ENCODE results near the gene SCRN3. TPM values are rescaled to one million over a fixed set of nuclear protein-coding genes. Genes with fewer than 3 reads are reported as not detected.
"Not testable (repeated sequence)": the region's sequence is repeated elsewhere in the genome, so short reads cannot be mapped to it uniquely, and the experiment has no call there.

Gene SCRN3
- total RNA-seq, 2 experiments from 2014 or later, result 7.6 to 7.9 TPM

GRCh38 chr2:174399171-174399570 is 3.6 kb downstream of the SCRN3 start:
- no peaks in the 10 kb centered on the region for H3K9me3 Mint-ChIP-seq
- Histone ChIP-seq H3K4me1 (ENCODE audit: insufficient read depth, low read length) (peaks cover 9% of the 10 kb centered on the region), H3K27ac (ENCODE audit: low read depth in 1 of 2, low read length in 2 of 2) (no peak overlapping the region), H3K36me3 (ENCODE audit: insufficient read depth, low read length) (peaks cover 36% of the 10 kb centered on the region), H3K4me3 (ENCODE audit: low read length) (no peak overlapping the region), H3K9me3 (ENCODE audit: control insufficient read depth in 1 of 2, insufficient read depth in 1 of 2, low read length in 2 of 2) (no peaks in the 10 kb centered on the region), H3K27me3 (ENCODE audit: control insufficient read depth in 1 of 2, insufficient read depth in 2 of 2, low read length in 2 of 2) (no peaks in the 10 kb centered on the region)
- no peak overlapping the region for H3K4me3 Mint-ChIP-seq
- H3K27me3 Mint-ChIP-seq, result no peaks in the 10 kb centered on the region
- CTCF ChIA-PET, result no interaction called here
- H3K27ac Mint-ChIP-seq, result no peak overlapping the region
- DNase-seq, result no peak
- H3K4me1 Mint-ChIP-seq (ENCODE audit: low read depth), result peaks cover 36% of the 10 kb centered on the region
- no peak for ATAC-seq (ENCODE audit: poor library complexity)
- POLR2A ChIA-PET, result no interaction called here
- intact Hi-C loops (cut with DNase I, micrococcal nuclease), result loop anchor here in 1 of 2 experiments (5.0 kb wide), 1 partner anchor 152 kb away; the partner anchor contains the start of gene OLA1
- H3K36me3 Mint-ChIP-seq (ENCODE audit: low read depth), result peaks cover 59% of the 10 kb centered on the region
- TF ChIP-seq CTCF (IDR thresholded peaks at IDR 0.05), result no peak

DNA sequence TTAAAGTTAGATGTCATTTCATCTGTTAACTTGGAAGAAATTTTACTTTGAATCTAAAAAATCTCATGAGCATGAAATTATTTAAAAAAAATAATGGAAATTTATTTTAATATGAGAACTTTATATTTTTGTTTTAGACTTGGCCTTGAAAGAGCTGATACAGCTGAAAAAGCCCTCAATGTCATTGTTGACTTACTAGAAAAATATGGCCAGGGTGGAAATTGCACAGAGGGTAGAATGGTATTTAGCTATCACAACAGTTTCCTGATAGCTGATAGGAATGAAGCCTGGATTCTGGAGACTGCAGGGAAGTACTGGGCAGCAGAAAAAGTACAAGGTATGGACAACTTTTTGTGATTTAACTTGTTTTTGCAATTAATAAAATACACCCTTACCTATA is 5.3 kb downstream of the SCRN3 start:
- CTCF ChIA-PET, result interaction anchor here (0.5 kb wide), 1 partner anchor 339 kb away, joined by 3 read pairs; no protein-coding TSS in a partner anchor
- H3K27me3 Mint-ChIP-seq, result no peaks in the 10 kb centered on the region

DNA sequence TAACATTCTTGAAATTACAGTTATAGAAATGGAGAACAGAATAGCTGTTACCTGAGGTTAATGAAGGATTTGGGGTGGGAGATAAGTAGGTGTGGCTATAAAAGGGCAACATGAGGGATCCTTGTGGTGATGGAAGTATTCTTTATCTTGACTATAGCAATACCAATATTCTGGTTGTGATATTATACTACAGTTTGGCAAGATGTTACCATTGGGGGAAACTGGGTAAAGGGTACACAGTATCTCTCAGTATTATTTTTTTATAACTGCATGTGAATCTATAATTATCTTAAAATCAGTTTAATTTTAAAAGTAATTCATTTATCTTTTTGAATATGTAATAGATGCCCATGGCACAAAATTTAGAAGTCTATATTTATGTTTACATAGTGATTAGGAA is 8.1 kb downstream of the SCRN3 start:
- Mint-ChIP-seq H3K4me3 (no peak overlapping the region), H3K27ac (no peak overlapping the region), H3K36me3 (ENCODE audit: low read depth) (peaks cover 39% of the 10 kb centered on the region), H3K9me3 (no peaks in the 10 kb centered on the region), H3K27me3 (no peaks in the 10 kb centered on the region), H3K4me1 (ENCODE audit: low read depth) (peaks cover 2% of the 10 kb centered on the region)
- intact Hi-C loops (cut with DNase I, micrococcal nuclease), result no loop called here
- ATAC-seq (ENCODE audit: poor library complexity) (no peak), DNase-seq (no peak)
- Histone ChIP-seq H3K4me3 (ENCODE audit: low read length) (no peak overlapping the region), H3K27ac (ENCODE audit: low read depth in 1 of 2, low read length in 2 of 2) (no peak overlapping the region), H3K9me3 (ENCODE audit: control insufficient read depth in 1 of 2, insufficient read depth in 1 of 2, low read length in 2 of 2) (no peaks in the 10 kb centered on the region), H3K4me1 (ENCODE audit: insufficient read depth, low read length) (no peaks in the 10 kb centered on the region), H3K27me3 (ENCODE audit: control insufficient read depth in 1 of 2, insufficient read depth in 2 of 2, low read length in 2 of 2) (no peaks in the 10 kb centered on the region), H3K36me3 (ENCODE audit: insufficient read depth, low read length) (peaks cover 36% of the 10 kb centered on the region)
- CTCF ChIA-PET, result no interaction called here
- TF ChIP-seq CTCF (IDR thresholded peaks at IDR 0.05), result no peak
- POLR2A ChIA-PET, result interaction anchor here (0.7 kb wide), 1 partner anchor 1951 kb away, joined by 3 read pairs; no protein-coding TSS in a partner anchor

More for the DNA sequence above, 5.3 kb downstream of the SCRN3 start:
- peaks cover 42% of the 10 kb centered on the region for H3K36me3 Mint-ChIP-seq (ENCODE audit: low read depth)
- Histone ChIP-seq H3K27me3 (ENCODE audit: control insufficient read depth in 1 of 2, insufficient read depth in 2 of 2, low read length in 2 of 2) (no peaks in the 10 kb centered on the region), H3K9me3 (ENCODE audit: control insufficient read depth in 1 of 2, insufficient read depth in 1 of 2, low read length in 2 of 2) (no peaks in the 10 kb centered on the region), H3K36me3 (ENCODE audit: insufficient read depth, low read length) (peaks cover 36% of the 10 kb centered on the region), H3K4me3 (ENCODE audit: low read length) (no peak overlapping the region), H3K4me1 (ENCODE audit: insufficient read depth, low read length) (peaks cover 7% of the 10 kb centered on the region), H3K27ac (ENCODE audit: low read depth in 1 of 2, low read length in 2 of 2) (no peak overlapping the region)
- POLR2A ChIA-PET, result no interaction called here
- TF ChIP-seq CTCF (IDR thresholded peaks at IDR 0.05), result no peak
- intact Hi-C loops (cut with DNase I, micrococcal nuclease), result no loop called here
- H3K27ac Mint-ChIP-seq, result no peak overlapping the region
- DNase-seq, result no peak
- peaks cover 20% of the 10 kb centered on the region for H3K4me1 Mint-ChIP-seq (ENCODE audit: low read depth)
- no peak overlapping the region for H3K4me3 Mint-ChIP-seq
- no peaks in the 10 kb centered on the region for H3K9me3 Mint-ChIP-seq
- ATAC-seq (ENCODE audit: poor library complexity), result no peak

DNA sequence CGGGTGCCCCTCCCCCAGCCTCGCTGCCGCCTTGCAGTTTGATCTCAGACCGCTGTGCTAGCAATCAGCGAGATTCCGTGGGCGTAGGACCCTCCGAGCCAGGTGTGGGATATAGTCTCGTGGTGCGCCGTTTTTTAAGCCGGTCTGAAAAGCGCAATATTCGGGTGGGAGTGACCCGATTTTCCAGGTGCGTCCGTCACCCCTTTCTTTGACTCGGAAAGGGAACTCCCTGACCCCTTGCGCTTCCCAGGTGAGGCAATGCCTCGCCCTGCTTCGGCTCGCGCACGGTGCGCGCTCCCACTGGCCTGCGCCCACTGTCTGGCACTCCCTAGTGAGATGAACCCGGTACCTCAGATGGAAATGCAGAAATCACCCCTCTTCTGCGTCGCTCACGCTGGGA is 14.5 kb downstream of the SCRN3 start:
- H3K4me3 ChIP-seq (ENCODE audit: low read length); H3K4me3 Mint-ChIP-seq; ATAC-seq (ENCODE audit: poor library complexity); intact Hi-C loops (cut with DNase I, micrococcal nuclease); POLR2A ChIA-PET; H3K4me1 Mint-ChIP-seq (ENCODE audit: low read depth); H3K27me3 ChIP-seq (ENCODE audit: control insufficient read depth in 1 of 2, insufficient read depth in 2 of 2, low read length in 2 of 2); H3K27ac ChIP-seq (ENCODE audit: low read depth in 1 of 2, low read length in 2 of 2); CTCF ChIA-PET; H3K36me3 ChIP-seq (ENCODE audit: insufficient read depth, low read length); H3K27me3 Mint-ChIP-seq; H3K27ac Mint-ChIP-seq; DNase-seq; H3K9me3 Mint-ChIP-seq; H3K4me1 ChIP-seq (ENCODE audit: insufficient read depth, low read length); H3K9me3 ChIP-seq (ENCODE audit: control insufficient read depth in 1 of 2, insufficient read depth in 1 of 2, low read length in 2 of 2): not testable (repeated sequence)
- peaks cover 26% of the 10 kb centered on the region for H3K36me3 Mint-ChIP-seq (ENCODE audit: low read depth)
